HG03196 (cell line): ENCODE data around the gene EVA1C.
"Not testable (repeated sequence)": the region's sequence is repeated elsewhere in the genome, so short reads cannot be mapped to it uniquely, and the experiment has no call there.

Experiments used
- ATAC-seq: cut with Tn5 transposase; IDR thresholded peaks from one replicate; pipeline ENCODE4 v1.9.1; 2021; ENCODE audit not compliant: unreplicated experiment

EVA1C gene

GRCh38 chr21:32390537-32391224 lies 21.8 kb upstream of the EVA1C start:
- not testable (repeated sequence) for ATAC-seq

- no peak for ATAC-seq
Measured at GRCh38 chr21:32391755-32392154, 20.8 kb upstream of the EVA1C start.

GRCh38 chr21:32392299-32392879 lies 20.1 kb upstream of the EVA1C start:
- no peak for ATAC-seq

- peak; percentile 97 for ATAC-seq
Measured at GRCh38 chr21:32392880-32393676, 19.4 kb upstream of the EVA1C start, which contains the start of gene URB1. URB1 (minus strand) TSS chr21:32393012; CDS start chr21:32392910, 102 bp downstream.

GRCh38 chr21:32393677-32394001 lies 18.9 kb upstream of the EVA1C start:
- no peak for ATAC-seq

- no peak for ATAC-seq
Measured at GRCh38 chr21:32403201-32403777, 9.2 kb upstream of the EVA1C start.

- no peak for ATAC-seq
Measured at GRCh38 chr21:32406405-32406804, 6.1 kb upstream of the EVA1C start.

GRCh38 chr21:32410291-32410690 lies 2.2 kb upstream of the EVA1C start:
- ATAC-seq, result no peak

GRCh38 chr21:32410916-32411315 lies 1.6 kb upstream of the EVA1C start:
- ATAC-seq, result no peak

GRCh38 chr21:32411350-32412161 lies 950 bp upstream of the EVA1C start:
- ATAC-seq, result no peak

- no peak for ATAC-seq
Measured at GRCh38 chr21:32413015-32413504, 554 bp downstream of the EVA1C start.

- ATAC-seq, result no peak
Measured at GRCh38 chr21:32413697-32414578, 1.4 kb downstream of the EVA1C start.

- no peak for ATAC-seq
Measured at GRCh38 chr21:32414579-32415358, 2.3 kb downstream of the EVA1C start.

- ATAC-seq, result no peak
Measured at GRCh38 chr21:32415451-32416398, 3.2 kb downstream of the EVA1C start.

GRCh38 chr21:32418146-32418545 lies 5.6 kb downstream of the EVA1C start:
- ATAC-seq, result no peak

- no peak for ATAC-seq
Measured at GRCh38 chr21:32422064-32422463, 9.6 kb downstream of the EVA1C start.

- ATAC-seq, result no peak
Measured at GRCh38 chr21:32423320-32424190, 11.0 kb downstream of the EVA1C start.
